Stimulated activated CD8-positive, alpha-beta memory T cell treated with anti-CD3 and anti-CD28 coated beads, Interleukin-15, amount 100 ng/mL, for 4 hours (primary cell): Measurements from ENCODE around the gene IL37.
"Not testable (repeated sequence)": the region's sequence is repeated elsewhere in the genome, so short reads cannot be mapped to it uniquely, and the experiment has no call there.

Experiments used
- DNase-seq, 2 donors: peaks; one replicate each; pipeline ENCODE4 v3.0.0-alpha.2; 2020; ENCODE audit warnings: low read depth in 2 of 2

IL37 gene

DNA sequence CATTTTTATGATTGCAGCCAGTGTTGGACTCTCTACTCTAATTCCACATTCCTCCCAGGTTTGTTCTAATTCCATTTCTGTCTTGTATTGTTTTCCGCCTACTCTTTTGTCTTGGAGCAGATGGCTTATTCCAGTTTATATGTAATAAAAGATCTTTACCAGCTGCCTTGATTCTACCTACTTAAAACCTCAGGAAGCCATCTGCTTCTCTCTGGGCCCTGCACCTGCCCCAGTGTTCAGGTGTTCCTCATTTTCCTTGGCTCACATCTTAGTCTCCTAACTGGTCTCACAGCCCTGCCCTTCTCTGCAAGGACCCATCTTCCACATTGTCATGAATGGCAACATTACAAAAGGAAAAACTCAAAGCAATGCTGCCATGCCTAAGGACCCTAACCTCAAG lies 21.0 kb upstream of the IL37 start:
- DNase-seq: no peak

GRCh38 chr2:112891385-112891831 lies 19.6 kb upstream of the IL37 start:
- DNase-seq: no peak

DNA sequence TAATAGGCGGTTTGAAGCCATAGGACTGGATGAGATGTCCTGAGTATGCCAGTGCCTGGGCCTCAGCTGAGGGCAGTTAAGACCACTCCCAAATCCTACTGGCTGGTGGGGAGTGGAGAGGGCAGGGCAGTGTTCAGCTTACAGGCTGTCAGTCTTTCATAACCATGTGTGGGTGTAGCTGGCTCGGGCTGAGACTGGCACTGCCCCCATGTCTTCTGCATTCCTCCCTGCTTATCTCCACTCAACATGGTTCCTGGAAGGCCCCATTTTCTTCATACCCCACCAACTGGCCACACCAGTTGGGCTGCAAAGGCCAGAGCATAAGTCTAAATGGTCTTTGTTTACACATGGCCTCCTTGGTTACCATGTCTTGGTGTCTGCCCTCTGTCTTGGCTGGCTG lies 17.2 kb upstream of the IL37 start:
- DNase-seq: no peak

GRCh38 chr2:112896909-112897623 lies 13.9 kb upstream of the IL37 start:
- no peak for DNase-seq

DNA sequence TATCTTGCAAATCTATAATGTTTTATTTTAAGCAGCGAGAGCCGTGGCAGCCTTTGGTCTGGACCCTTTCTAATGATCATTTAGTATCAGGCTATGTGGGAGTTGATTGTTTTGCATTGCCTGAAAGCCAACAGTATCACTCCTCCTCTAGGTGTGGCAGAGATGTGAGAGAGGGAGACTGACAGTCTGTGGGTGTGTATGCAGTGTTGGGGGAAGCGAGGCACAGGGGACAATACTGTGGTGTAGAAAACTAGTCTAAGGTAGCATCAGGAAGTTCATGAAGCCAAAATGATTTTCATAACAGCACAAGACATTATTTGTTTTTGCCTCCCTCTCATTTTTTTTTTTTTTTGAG lies 13.4 kb upstream of the IL37 start:
- no peak for DNase-seq

- DNase-seq: not testable (repeated sequence)
These were observed 9.4 kb upstream of the IL37 start for GRCh38 chr2:112901431-112902065.

GRCh38 chr2:112902816-112903215 lies 8.1 kb upstream of the IL37 start:
- DNase-seq: no peak

GRCh38 chr2:112904883-112905282 lies 6.1 kb upstream of the IL37 start:
- no peak for DNase-seq

- no peak for DNase-seq
These were observed 4.7 kb upstream of the IL37 start for GRCh38 chr2:112906276-112906675.

GRCh38 chr2:112907001-112907949 lies 3.7 kb upstream of the IL37 start:
- no peak for DNase-seq

- DNase-seq: not testable (repeated sequence)
These were observed 2.4 kb upstream of the IL37 start for GRCh38 chr2:112908559-112908958.

DNA sequence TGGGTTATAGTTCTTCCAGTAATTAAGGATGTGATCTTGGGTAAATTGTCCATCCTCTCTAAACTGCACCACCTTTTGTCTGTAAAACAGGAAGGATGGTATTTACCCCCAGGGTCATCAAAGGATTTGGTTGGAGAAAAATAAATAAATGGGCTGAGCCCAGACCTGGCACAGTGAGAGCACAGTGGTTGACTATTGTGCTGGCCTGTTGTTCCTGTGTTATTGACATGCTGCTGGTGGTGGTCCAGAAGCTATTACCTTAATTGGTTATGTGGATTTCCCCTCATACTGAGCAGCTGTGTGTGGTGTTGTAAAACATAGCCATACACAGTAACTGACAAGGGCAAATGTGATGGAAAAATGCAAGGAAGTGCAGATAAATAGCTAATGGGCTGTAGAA lies 746 bp upstream of the IL37 start:
- no peak for DNase-seq

- DNase-seq: no peak
These were observed 1.4 kb downstream of the IL37 start for GRCh38 chr2:112912403-112912802.

- no peak for DNase-seq
These were observed 4.6 kb downstream of the IL37 start for GRCh38 chr2:112915300-112916144.

DNA sequence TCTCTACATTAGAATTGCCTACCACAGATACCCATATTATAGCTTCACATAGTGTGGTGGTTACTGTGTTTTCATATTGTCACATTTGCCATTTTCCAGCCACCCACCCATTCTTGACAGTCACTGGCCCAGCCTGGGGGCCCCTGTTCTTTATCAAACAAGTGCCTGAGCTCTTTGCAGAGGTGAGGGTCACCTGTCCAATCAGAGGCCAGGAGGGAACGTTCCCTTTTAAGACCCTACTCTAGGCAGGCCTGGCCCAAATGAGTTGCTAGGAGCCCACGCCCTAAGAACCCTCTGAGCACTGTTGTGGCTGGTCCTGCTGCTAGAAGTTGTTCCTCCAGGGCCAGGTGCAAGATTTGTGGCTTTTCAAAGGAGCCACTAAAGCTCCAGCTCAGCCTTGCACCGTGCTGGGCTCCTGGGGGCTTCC lies 5.2 kb downstream of the IL37 start:
- no peak for DNase-seq

DNA sequence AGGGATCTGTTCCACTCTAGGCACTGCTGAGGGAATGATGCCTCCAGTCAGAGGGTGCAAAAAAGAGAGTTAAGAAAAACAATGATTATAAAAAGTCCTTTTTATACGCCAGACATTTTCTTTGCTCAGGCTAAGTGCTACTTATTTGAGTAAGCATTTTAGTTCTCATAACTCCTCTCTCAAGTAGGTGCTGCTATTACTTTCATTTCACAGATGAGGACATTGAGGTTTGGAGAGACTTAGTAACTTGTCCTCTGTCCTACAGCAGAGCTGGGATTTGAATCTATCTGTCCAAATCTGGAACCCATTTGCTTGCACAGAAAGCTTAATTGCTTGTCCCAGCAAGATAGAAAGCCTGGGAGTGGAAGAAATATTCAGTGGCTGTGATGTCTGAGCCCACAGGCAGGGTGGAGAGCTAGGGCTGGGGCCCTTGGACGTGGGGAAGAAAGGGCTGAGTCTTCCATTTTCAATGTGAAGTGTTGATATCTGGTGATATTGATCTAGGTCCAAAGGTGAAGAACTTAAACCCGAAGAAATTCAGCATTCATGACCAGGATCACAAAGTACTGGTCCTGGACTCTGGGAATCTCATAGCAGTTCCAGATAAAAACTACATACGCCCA lies 5.8 kb downstream of the IL37 start:
- DNase-seq: no peak

DNA sequence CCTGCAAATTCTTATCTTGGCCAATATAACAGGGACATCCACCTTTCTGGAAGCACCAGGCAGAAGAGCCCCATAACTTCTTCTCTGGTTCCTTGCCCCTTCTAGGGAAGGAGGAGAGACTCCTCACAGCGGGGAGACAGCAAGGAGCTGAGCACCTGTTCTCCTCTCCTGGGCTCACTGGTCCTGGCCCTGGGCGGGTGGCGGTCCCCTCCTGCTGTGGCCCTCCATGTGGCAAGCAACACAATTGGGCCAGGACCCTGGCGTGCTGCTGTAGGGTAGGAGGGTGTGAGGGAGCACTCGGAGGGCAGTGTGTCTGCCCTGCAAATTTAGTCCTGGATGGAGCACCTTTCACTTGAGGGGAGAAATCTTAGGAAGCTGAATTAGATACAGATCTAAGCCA lies 6.9 kb downstream of the IL37 start:
- no peak for DNase-seq

- DNase-seq: no peak
These were observed 7.3 kb downstream of the IL37 start for GRCh38 chr2:112918256-112918655.

GRCh38 chr2:112919086-112919485 lies 8.1 kb downstream of the IL37 start:
- no peak for DNase-seq

DNA sequence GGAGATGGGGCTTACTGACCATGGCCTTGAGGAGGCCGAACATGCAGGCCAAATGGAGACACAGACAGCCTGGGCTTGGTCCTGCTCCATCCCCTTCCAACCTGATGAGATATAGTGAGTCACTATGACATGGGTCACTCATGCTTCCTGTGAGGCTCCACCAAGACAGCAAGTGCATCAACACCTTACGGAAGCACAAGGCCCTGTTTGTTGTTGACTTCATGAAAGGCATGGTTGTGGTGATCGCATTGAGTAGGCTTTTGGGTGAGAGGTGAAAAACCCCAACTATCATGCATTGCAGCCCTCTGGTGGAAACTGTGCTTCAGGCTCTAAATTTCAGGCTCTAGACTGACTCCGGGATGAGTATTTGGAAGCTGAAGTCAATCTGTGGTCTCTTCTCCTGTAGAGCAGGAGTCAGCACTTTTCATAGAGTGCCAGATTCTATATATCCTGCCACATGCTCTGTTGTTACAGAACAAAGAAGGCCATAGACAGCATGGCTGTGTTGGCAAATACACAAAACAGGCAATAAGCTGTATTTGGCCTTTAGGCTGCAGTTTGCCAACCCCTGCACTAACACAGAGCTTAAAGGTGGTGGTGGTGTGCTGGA lies 10.1 kb downstream of the IL37 start:
- no peak for DNase-seq

GRCh38 chr2:112921982-112922381 lies 11.0 kb downstream of the IL37 start:
- no peak for DNase-seq
